Hindlimb muscle (tissue), 1 donor: ENCODE data around the gene IGFN1. TPM values are rescaled to one million over a fixed set of nuclear protein-coding genes. Genes with fewer than 3 reads are reported as not detected.
"Not testable (repeated sequence)": the region's sequence is repeated elsewhere in the genome, so short reads cannot be mapped to it uniquely, and the experiment has no call there.

ENCODE experiments used
- DNase-seq: peaks from one replicate; pipeline ENCODE4 v3.0.0-alpha.2; 2013
- polyA plus RNA-seq: library from polyadenylated mRNA; unstranded; fragments of 120-200 nt; gene quantifications from one replicate; pipeline ENCODE4 v1.2.1, GENCODE V29; 2013; ENCODE audit not compliant: insufficient read length

IGFN1 gene
- polyA plus RNA-seq, 1 donor = 2.6 TPM

DNA sequence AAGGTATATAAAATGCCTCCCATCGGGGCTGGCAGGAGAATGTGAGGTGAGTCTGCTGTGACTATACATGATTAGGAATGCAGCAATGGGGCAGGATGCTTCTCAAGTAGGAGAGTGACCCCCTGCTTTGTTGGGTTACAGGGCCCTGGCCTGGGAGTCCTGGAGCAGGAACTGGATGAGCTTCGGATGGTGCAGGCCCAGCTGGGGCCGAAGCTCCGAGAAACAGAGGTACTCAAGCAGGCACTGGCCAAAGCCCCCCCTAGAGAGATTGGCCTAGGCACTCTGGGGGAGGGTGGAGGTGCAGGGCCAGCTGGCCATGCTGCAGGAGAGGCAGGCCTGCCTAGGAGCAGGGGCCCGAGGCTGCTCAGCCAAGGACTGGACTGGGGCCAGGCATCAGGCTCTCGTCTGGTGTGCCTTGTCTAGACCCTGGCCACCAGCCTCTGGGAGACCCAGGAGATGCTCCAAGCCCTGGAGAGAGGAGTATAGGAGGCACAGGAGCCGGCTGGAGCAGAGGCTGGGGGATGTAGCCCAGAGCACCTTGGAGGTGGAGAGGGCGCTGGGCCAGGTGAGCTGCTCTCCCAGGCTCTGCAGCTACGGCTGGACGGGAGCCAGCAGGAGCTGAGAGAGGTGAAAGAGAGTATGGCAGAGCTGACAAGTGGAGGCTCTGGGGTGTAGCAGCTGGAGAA is 59.8 kb downstream of the IGFN1 start:
- DNase-seq = no peak

DNA sequence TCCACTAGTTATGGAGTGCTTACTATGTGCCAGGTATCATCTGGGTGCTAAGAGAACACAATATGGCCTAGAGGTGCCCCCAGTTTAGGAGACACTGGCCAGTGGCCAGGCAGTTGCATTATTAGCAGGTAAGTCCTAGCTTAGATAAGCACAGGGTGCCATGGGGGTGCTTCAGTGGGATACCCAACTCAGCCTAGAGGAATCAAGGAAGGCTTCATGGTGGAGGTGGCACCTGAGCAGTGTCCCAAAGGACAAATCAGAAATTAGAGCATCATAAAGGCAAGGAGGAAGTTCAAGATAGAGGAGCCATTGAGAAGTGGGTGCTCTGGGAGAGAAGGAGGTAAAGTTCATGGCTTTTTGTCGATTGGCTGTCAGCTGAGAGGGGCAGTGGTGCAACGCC is 60.8 kb downstream of the IGFN1 start:
- no peak for DNase-seq

DNA sequence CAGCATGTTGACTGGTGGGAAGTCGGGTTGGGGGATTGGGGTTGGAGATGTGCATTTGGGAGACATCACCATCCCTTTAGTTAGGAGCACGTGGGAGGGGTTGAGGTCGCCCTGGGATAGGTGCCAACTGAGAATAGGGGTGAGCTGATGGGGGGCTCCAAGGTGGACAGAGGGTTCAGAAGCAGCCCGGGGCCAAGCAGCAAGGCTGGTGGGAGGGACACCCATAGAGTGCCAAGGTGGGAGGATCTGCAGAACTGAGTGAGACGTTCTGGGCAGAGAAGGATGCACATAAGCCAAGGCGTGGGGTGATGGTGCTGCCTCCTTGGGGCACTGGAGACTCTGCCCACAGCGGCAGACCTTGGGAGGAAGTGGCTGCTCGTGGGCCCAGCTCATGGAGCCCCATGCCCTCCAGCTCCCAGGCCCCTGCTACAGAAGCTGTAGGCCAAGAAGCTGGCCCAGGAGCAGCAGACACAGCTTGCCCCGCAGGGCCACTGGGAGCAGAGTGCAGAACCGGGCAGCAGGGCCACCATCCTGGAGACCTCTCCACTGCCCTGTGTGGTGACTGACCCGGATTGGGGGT is 61.3 kb downstream of the IGFN1 start:
- DNase-seq = no peak

DNA sequence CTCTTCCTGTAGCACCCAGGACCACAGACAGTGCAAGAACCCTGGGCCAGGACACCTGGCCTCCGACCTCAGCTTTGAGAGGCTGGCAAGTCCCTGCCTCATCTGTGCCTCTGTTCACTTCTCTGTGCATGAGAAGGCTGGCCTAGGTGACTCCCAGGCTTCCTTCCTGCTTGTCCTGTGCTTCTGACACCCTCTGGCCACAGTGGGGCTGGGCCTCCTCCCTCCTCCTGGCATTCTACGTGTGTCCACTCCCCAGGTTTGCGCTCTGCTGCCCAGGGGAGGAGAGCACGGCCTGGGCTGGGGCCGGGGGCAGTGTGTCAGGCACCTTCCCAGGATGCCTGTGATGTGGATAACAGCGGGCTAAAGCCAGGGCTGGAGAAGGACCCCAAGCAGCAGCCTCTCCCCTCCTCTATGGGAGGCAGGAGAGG is 62.3 kb downstream of the IGFN1 start:
- no peak for DNase-seq

DNA sequence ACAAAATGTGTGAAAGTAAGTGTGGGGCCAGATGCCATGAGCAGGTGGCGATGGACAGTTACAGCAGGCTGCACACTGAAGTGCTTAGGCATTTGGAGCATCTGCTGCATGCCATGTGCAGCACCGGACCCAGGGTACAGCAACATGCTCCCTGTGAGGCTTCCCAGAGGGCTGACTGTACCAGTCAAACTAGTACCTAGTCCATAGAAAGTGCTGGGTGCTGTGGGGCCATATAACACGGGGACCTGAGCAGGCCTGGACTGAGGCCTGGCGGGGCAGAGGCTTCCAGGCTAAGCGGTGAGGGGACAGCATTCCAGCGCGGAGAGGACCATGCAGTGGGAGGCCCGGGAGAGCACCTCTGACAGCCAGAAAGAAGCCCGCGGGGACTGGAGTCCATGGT is 62.8 kb downstream of the IGFN1 start:
- no peak for DNase-seq

DNA sequence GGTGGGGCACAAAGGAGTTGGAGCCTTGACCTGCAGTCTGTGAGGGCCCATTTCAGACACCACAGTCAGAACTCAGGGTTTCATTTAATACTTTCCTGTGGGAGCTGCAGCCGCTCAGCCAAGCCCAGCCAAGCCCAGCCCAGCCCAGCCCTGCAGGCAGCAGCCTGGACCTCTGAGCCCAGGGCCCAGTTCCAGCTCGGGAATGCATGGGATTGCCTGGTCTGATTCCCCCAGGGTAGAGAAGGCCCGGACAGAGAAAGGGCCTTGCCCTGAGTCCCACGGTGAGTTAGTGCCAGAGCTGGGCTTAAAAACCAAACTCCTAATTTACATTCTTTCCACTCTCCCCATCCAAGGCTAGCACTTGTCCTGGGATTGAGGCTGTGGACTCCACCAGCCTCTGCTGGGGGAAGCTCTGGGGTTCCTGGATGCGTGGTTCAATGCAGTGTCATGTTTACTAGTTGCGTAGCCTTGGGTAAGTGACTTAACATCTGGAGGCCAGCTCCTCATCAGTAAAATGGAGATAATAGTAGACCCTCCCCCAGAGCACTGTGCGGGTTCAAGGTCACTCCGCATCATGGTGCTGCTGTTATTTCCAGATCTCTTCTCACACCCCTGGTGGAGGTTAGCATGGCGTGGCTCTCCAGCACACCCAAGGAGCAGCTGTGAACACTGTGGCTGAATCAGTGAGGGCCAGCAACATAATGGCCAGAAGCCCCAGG is 63.4 kb downstream of the IGFN1 start:
- DNase-seq = no peak

DNA sequence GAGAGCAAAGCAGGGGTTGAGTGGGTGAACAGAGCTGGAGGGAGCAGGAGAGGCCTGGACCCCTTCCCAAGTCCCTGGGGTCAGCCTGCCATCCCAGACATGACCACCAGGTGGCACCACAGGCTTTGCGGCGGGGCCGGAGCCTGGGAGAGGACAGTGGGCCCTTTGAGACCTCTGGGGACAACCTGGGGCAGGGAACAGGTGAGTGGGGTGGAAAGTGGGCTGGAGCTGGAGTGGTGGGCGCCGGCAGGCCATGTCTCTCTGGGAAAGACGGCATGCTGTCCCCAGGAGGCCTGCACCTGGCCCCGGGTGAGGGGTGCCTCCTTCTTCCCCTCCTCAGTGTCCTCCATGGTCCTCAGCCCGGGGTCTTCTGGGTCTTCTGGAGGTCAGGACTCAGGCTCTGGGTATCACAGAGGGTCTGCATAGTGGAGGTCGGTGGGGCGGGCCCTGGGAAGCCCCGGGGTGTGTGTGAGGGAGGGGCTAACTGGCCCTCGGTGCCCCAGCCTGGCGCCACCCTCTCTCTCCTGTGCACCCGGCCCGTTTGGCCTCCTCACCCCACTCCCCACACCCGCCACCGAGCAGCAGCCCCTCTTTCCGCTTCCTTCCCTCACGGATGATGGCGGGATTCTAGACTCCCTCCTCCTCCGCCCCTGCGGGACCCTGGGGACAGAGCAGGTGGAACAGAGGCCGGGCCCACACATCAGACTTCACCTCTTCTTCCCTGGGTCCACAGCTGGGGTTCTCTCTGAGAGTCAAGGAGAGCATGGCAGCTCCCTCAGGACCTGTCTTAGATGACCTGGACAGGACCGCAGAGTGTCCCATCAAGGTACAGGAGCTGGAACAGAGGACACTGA is 64.2 kb downstream of the IGFN1 start:
- DNase-seq = no peak

DNA sequence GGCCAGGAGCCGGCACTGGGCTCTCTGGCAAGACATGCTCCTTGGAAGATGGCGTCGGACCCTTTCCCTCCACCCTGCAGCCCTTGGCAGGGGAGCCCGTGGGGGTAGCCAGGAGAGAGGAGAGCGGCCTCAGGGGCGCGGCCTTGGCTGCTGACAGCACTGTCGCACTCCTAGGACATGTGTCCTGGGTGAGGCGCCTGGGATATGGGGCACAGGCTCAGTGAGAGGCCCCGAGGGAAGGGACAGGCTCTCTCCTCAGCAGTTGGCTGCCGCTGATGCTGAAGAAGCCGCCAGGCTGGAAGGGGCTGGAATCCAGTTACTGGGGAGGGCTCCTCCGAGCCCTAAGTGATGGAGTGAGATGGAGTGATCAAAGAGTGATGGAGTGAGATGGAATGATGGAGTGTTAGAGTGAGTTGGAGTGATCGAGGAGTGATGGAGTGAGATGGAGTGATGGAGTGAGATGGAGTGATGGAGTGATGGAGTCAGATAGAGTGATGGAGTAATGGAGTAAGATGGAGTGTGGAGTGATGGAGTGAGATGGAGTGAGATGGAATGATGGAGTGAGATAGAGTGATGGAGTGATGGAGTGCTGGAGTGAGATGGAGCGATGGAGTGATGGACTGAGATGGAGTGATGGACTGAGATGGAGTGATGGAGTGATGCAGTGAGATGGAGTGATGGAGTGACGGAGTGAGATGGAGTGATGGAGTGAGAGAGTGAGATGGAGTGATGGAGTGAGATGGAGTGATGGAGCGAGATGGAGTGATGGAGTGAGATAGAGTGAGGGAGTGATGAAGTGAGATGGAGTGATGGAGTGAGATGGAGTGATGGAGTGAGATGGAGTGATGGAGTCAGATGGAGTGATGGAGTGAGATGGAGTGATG is 65.1 kb downstream of the IGFN1 start:
- no peak for DNase-seq

DNA sequence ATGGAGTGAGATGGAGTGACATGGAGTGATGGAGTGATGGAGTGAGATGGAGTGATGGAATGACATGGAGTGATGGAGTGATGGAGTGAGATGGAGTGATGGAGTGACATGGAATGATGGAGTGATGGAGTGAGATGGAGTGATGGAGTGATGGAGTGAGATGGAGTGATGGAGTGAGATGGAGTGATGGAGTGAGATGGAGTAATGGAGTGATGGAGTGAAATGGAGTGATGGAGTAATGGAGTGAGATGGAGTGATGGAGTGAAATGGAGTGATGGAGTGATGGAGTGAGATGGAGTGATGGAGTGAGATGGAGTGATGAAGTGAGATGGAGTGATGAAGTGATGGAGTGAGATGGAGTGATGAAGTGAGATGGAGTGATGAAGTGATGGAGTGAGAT is 67.5 kb downstream of the IGFN1 start:
- DNase-seq = not testable (repeated sequence)

DNA sequence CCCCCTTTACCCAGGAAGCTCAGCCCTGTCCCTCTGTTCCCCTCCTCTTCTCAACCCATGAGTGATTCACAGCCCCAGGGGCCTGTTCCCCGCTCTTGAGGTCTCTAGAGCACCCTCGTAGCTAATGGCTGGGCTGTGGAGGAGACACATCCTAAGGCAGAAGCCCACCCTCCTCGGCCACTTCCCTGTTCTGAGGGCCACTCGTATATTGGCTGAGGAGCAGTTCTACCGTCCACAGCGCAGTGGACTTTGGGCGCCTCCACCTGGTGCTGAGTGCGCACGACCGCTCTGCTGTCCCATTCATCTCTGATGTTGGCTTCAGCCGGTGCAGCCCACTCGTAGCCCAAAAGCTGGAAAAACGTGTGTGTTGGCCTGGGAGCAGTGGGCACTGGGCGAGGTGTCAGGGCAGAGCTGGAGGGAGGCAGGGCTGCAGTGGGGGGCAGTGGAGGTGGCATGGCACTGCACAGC is 68.2 kb downstream of the IGFN1 start:
- DNase-seq = no peak

DNA sequence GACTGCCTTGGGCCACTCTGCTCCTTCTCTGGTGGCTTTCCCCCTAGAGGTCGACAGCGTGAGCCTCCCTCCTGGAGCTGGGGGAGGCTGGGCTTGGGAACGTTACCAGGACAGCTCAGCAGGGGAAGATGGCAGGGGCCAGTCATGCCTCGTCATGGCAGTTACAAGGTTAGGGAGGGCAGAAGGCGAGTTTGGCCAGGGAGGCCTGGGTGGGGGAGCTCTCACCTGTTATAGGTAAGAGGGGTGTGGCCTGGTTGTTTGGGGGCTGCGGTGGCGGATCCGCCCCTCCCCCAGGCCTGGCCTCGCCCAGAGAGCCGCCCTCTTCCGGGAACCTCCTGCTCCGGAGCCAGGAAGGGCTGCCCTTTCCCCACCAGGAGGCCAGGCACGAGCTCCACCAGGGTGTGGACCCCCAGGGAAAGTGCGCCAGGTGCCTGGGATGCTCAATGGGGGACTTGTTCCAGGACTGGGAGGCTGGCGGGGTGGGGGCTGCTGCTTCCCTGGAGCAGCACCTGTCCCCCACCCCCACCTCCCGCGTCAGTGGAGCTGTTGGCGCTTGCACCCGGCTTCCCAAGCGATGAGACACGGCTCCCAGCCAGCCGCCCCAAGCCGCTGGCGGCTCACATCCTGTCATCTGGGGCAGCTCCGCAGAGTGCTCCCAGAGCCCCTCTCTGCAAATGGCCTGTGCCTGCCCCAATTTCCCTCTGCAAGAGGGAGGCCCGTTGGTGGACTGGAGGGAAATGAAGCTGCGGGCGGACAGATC is 69.0 kb downstream of the IGFN1 start:
- DNase-seq = no peak

DNA sequence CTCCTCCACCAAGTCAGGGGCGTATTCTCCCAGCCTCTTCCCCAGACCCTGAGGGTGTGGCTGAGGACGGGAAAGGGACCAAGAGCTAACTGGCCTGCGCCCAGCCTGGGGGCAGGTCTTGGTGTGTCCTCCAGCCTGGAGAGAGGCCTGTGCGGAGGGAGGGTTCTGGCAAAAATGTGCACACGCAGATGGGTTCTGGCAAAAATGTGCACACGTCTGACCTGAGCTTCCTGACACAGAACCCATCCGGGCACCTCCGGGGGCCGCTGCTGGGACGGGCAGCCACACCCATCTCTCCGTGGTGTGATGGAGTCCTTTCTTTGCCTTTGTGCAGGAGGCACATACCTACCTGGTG is 69.6 kb downstream of the IGFN1 start:
- no peak for DNase-seq

DNA sequence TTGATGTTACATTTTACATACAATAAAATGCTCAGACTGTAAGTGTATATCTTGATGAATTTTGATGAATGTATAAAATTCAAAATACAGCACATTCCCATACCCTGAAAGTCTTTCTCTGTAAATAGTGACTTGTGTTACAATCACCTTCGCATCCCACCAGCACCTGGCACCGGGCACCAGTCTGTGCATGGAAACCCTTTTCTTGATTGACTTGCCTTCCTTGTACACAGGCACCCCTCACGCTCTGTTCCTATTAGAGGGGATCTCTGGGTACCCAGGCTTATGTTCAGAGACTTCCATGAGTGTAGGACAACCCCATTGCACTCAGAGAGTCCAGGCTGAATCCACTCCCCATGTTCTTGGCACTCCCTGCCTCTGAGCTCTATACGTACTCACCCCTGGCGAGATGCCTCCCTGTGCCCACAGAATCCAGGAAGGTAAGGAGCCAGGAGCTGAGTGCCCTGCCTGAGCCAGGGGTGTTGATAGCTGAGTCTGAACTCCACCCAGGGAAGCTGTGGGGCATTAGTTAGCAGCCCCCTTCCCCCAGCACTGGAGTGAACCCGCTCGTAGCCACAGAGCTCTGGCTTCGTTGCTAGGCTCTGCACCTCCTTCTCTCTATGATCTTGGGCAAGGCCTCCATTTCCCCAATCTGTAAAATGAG is 70.2 kb downstream of the IGFN1 start:
- no peak for DNase-seq

DNA sequence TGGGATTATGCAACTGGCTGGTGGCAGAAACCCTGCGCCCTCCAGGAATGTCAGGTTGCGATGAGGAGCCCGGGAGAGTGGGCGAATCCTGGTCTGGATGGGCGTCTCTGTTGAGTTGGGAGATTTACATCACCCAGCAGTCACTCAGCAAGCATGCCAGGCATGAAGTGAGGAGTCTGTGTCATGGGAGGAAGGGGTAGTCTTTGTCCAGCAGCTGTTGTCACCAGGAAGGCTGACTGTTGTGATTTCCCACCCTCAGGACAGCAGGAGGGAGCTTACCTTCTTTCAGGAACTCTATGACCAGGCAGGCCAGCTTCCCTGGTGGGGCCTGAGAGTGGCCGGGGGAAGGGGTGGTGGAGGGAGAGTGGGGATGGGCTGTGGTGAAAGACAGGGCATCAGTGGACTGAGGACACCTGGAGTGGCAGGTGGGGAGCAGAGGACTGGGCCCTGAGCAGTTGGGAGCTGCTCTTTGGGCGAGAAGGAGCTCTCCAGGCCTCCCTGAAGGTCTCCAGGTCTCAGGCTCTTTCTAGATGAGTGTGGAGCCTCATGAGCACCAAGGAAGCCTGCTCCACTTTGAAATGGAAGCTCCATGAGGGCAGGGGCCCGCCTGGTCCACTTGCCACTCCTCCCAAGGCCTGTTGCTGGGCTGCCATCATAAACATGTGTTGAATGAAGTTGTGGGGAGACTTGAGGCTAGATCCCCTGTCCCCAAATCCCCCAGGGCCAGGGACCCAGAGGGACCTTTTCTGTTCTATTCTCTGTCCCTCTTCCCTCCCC is 71.3 kb downstream of the IGFN1 start:
- DNase-seq = no peak

DNA sequence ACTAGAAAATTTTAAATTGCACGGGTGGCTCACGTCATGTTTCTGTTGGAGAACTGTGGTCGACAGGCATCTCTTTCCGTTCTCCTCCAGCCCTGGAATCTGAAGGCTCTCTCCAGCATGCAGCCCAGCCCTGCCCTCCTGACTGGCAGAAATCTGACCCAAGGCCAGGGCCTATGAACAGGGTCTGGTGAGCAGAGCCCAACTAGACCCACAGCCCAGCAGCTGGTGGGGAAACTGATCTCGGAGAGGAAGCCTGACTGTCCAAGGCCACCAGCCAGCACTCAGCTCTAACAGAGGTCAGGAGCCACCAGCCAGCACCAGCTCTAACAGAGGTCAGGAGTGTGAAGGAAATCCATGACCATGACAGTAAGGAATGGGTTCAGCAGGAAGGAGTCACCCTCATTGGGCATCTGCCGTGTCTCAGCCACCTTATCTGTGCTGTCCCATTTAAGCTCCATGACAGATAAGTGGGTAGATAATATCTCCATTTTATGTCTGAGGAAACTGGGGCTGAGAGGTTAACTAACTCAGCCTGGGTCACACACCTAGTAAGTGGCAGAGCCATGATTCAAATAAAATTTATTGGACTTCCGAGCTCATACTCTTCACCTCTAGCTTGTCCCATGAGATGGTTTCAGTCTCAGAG is 72.5 kb downstream of the IGFN1 start:
- DNase-seq = no peak

DNA sequence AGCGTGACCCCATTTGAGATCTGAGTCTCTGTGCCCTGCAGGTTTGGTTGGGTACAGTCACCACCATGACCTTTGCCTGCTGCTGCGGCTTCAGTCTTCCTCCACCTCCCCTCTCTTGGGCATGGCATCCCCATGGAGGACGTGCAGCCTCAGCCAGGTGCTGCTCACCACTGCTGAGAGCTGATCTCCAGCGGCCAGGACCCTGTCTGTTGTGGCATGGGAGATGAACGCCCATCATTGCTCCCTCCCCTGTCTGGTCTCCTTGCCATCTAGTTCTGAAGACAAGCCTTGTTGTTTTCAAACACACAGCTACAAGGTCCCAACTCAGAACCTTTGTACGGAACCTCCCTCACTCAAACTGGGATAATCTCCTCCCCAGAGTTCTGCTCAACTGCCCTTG is 73.4 kb downstream of the IGFN1 start:
- no peak for DNase-seq

DNA sequence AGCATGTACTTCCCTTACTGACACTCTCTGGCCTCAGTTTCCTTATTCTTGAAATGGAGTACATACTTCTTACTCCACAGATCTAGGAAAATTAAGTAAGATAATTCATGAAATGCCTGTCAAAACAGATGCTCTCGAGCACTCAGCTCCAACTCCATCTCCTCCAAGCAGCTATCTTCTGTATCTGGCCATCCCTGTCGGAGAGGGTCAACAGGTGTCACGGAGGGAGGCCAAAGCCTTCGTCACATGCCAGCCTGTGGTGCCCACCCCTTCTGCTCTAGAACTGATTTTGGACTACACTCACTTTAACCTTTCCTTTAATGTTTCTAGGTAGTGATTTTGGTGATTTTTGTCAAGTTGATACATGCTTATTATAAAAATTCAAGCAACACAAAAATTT is 73.9 kb downstream of the IGFN1 start:
- DNase-seq = no peak

DNA sequence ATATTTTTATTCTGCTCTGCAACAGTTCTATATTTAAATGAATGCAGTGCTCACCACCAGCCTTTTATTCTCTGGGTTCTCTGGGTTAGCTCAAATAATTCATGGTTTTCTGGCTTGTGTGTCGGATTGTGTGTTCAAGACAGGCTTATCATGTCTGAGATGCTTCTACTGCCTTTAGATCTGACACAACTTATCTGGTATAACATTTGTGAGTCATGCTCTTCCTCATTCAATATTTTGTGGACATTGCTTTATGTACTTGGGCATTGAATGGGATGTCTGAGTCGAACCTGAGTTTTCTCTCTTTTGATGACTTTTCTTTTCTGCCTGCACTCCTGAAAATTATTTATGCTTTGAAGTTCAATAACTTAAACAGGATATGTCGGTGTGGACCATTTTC is 75.1 kb downstream of the IGFN1 start:
- no peak for DNase-seq

DNA sequence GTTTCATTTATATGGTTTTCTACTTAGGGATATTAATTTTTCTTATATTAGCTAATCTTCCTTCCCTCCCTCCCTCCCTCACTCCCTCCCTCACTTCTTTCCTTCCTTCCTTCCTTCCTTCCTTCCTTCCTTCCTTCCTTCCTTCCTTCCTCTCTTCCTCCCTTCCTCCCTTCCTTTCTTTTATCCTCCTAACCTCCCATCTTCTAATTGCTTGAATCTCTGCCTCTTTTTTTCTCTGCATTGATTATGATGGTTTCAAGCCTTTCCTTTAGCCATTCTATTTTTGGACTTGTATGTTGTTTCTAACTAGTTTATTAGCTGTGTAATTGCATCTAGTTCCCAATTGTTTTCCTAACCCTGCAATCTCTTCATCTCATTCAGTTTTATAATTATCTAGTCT is 75.7 kb downstream of the IGFN1 start:
- no peak for DNase-seq
